ENCODE measurements around the gene PLPPR1. TPM values are rescaled to one million over a fixed set of nuclear protein-coding genes. Genes with fewer than 3 reads are reported as not detected.

Gene PLPPR1
- total and polyA plus RNA-seq, 2 of the 4 experiments (the other 2 are of a cell fraction): not detected

DNA sequence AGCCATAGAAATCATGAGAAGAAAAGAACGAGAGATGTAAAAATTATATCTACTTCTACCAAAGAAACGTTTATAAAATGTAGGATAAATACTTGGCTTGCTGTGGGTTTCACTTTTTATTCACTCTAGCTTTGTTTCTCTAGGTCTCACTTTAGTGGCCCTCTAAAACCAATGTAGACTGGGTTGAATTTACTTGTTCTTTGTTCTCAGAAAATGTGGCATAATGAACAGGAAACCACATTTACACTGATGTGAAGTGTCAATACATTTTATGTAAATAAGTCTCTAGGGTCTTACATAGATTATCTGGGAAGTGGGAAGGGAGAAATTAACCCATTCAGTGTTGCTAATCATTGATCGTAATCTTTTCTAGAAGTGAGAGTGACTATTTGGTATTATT is 58.9 kb downstream of the PLPPR1 start:
- no peak overlapping the region for H3K18ac ChIP-seq (ENCODE audit: low read depth, low read length)
- dilution Hi-C loops (cut with HindIII; ENCODE audit: low sequenced_read_pairs, unreplicated experiment): no loop called here
- no peak overlapping the region for H4K8ac ChIP-seq (ENCODE audit: low read depth in 2 of 2, low read length in 2 of 2)
- no peak overlapping the region for H2BK15ac ChIP-seq (ENCODE audit: low read depth, low read length)
- DNase-seq (no peak), ATAC-seq (ENCODE audit: low read depth) (no peak)
- H3K56ac ChIP-seq (ENCODE audit: extremely low read depth, insufficient read depth, low read length): no peak overlapping the region
- BruUV-seq (replicated peaks): no TSS peak
- no peak overlapping the region for H2AK9ac ChIP-seq (replicated peaks; ENCODE audit: low read depth, low read length, poor library complexity)
- H2BK120ac ChIP-seq (ENCODE audit: low read depth, low read length): no peak overlapping the region
- no peak overlapping the region for H2BK20ac ChIP-seq (ENCODE audit: low read depth, low read length)
- H3K14ac ChIP-seq (replicated peaks; ENCODE audit: low read depth, low read length): no peak overlapping the region
- H2BK5ac ChIP-seq (ENCODE audit: low read depth, low read length, poor library complexity, severe bottlenecking): no peak overlapping the region
- no peaks in the 10 kb centered on the region for H3K9me1 ChIP-seq (ENCODE audit: insufficient read depth, low read length)
- TF ChIP-seq USF2 (IDR thresholded peaks at IDR 0.05; ENCODE audit: low read depth, low read length) (no peak), MAFK (IDR thresholded peaks at IDR 0.05; ENCODE audit: low read depth, low read length) (no peak), RCOR1 (IDR thresholded peaks at IDR 0.05; ENCODE audit: insufficient replicate concordance, low read length) (no peak), RAD21 (IDR thresholded peaks at IDR 0.05; ENCODE audit: low read length) (no peak), MAZ (IDR thresholded peaks at IDR 0.05; ENCODE audit: borderline replicate concordance, low read depth, low read length) (no peak), POLR2A (IDR thresholded peaks at IDR 0.05; ENCODE audit: low read depth, low read length) (no peak), CEBPB (IDR thresholded peaks at IDR 0.05; ENCODE audit: low read depth, low read length) (no peak), CHD1 (IDR thresholded peaks at IDR 0.05; ENCODE audit: low read depth, low read length) (no peak), NFE2L2 (IDR thresholded peaks at IDR 0.05; ENCODE audit: low read depth, low read length) (no peak), BHLHE40 (IDR thresholded peaks at IDR 0.05; ENCODE audit: low read depth, low read length) (no peak), SMC3 (IDR thresholded peaks at IDR 0.05; ENCODE audit: low read depth, low read length) (no peak), FOS (IDR thresholded peaks at IDR 0.05; ENCODE audit: low read depth, low read length) (no peak), MXI1 (IDR thresholded peaks at IDR 0.05; ENCODE audit: borderline replicate concordance, low read depth, low read length) (no peak)
- TF ChIP-seq, protein P1, sequence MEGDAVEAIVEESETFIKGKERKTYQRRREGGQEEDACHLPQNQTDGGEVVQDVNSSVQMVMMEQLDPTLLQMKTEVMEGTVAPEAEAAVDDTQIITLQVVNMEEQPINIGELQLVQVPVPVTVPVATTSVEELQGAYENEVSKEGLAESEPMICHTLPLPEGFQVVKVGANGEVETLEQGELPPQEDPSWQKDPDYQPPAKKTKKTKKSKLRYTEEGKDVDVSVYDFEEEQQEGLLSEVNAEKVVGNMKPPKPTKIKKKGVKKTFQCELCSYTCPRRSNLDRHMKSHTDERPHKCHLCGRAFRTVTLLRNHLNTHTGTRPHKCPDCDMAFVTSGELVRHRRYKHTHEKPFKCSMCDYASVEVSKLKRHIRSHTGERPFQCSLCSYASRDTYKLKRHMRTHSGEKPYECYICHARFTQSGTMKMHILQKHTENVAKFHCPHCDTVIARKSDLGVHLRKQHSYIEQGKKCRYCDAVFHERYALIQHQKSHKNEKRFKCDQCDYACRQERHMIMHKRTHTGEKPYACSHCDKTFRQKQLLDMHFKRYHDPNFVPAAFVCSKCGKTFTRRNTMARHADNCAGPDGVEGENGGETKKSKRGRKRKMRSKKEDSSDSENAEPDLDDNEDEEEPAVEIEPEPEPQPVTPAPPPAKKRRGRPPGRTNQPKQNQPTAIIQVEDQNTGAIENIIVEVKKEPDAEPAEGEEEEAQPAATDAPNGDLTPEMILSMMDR (conservative IDR thresholded peaks at IDR 0.05; ENCODE audit: low read depth, low read length): no peak
- TF ChIP-seq, protein P2, sequence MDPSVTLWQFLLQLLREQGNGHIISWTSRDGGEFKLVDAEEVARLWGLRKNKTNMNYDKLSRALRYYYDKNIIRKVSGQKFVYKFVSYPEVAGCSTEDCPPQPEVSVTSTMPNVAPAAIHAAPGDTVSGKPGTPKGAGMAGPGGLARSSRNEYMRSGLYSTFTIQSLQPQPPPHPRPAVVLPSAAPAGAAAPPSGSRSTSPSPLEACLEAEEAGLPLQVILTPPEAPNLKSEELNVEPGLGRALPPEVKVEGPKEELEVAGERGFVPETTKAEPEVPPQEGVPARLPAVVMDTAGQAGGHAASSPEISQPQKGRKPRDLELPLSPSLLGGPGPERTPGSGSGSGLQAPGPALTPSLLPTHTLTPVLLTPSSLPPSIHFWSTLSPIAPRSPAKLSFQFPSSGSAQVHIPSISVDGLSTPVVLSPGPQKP (IDR thresholded peaks at IDR 0.05; ENCODE audit: borderline replicate concordance, low read depth, low read length): no peak
- no peaks in the 10 kb centered on the region for H3K27me3 ChIP-seq (ENCODE audit: control insufficient read depth, insufficient read depth, low read length)
- H3K9me3 ChIP-seq (ENCODE audit: control insufficient read depth, insufficient read depth, low read length): peaks cover 1% of the 10 kb centered on the region; the same call in 1 of the 2 replicates
- WGBS, 2 experiments (ENCODE audit: extremely low coverage in 2 of 2, insufficient read length in 1 of 2): no CpG with 5 or more reads among the region's 3 CpGs
- H3K4me3 ChIP-seq (ENCODE audit: insufficient read depth, low read depth, low read length): no peak overlapping the region
- H2AK5ac ChIP-seq (ENCODE audit: low read depth, low read length): no peak overlapping the region
- no peaks in the 10 kb centered on the region for H4K20me1 ChIP-seq (ENCODE audit: insufficient read depth, low read length)
- intact Hi-C loops (cut with micrococcal nuclease): no loop called here
- no peak overlapping the region for H3K23ac ChIP-seq (ENCODE audit: low read depth, low read length)
- no peak overlapping the region for H4K91ac ChIP-seq (ENCODE audit: insufficient read depth, low read depth, low read length)
- ChIA-PET POLR2A (ENCODE audit: unreplicated experiment) (no interaction called here), CTCF (no interaction called here)
- no peak overlapping the region for H3K9ac ChIP-seq (ENCODE audit: low read depth, low read length)
- in situ Hi-C loops (cut with MboI; ENCODE audit: low sequenced_read_pairs): no loop called here
- no peaks in the 10 kb centered on the region for H3K79me1 ChIP-seq (ENCODE audit: low read depth in 1 of 2, low read length in 2 of 2)
- H3K27ac ChIP-seq (ENCODE audit: insufficient read depth, low read length): no peak overlapping the region
- H2AFZ ChIP-seq (replicated peaks; ENCODE audit: low read length, poor library complexity): no peak overlapping the region
- H3K4me1 ChIP-seq (ENCODE audit: control insufficient read depth, insufficient read depth, low read length): no peaks in the 10 kb centered on the region
- no peaks in the 10 kb centered on the region for H3K36me3 ChIP-seq (ENCODE audit: control insufficient read depth, insufficient read depth, low read length)
- H3K4me2 ChIP-seq (ENCODE audit: low read depth, low read length): no peak overlapping the region
- no peak overlapping the region for H4K5ac ChIP-seq (ENCODE audit: low read depth, low read length)
- no peak overlapping the region for H3K4ac ChIP-seq (ENCODE audit: low read depth, low read length)
